ACC112 (cell line): ENCODE results near the gene MAP1B.

ENCODE experiments used
- H2AFZ ChIP-seq: fragments of 200-600 bp; sonication (generic); one replicate; pipeline ENCODE4 v1.6.0; 2017; ENCODE audit warnings: antibody characterized with exemption, low read length; ENCODE audit not compliant: unreplicated experiment
- H3K27ac ChIP-seq: fragments of 200-600 bp; sonication (generic); 2 replicates; pipeline ENCODE4 v1.5.1; 2014; ENCODE audit warnings: low read depth, mild to moderate bottlenecking, antibody characterized with exemption, low read length, moderate library complexity
- H3K27me3 ChIP-seq: fragments of 200-600 bp; sonication (generic); 2 replicates; pipeline ENCODE4 v1.6.1; 2014; ENCODE audit warnings: mild to moderate bottlenecking, antibody characterized with exemption, low read length, moderate library complexity, mixed read lengths; ENCODE audit not compliant: insufficient read depth
- H3K36me3 ChIP-seq: fragments of 200-600 bp; sonication (generic); 2 replicates; pipeline ENCODE4 v1.6.1; 2016; ENCODE audit warnings: mild to moderate bottlenecking, antibody characterized with exemption, low read length, moderate library complexity, mixed read lengths; ENCODE audit not compliant: insufficient read depth
- H3K4me1 ChIP-seq: fragments of 200-600 bp; sonication (generic); one replicate; pipeline ENCODE4 v1.6.1; 2016; ENCODE audit warnings: low read length, mixed read lengths; ENCODE audit not compliant: insufficient read depth, unreplicated experiment, control insufficient read depth
- H3K4me3 ChIP-seq: fragments of 200-600 bp; sonication (generic); 2 replicates; pipeline ENCODE4 v1.5.1; 2014; ENCODE audit warnings: mild to moderate bottlenecking, low read depth, low read length
- H3K79me2 ChIP-seq: fragments of 200-600 bp; sonication (generic); one replicate; pipeline ENCODE4 v1.6.0; 2016; ENCODE audit warnings: low read length; ENCODE audit not compliant: control insufficient read depth, unreplicated experiment, insufficient read depth

Gene MAP1B

GRCh38 chr5:72246954-72247442 lies 139.7 kb downstream of the MAP1B start:
- Histone ChIP-seq H3K4me3 (peak overlapping the region; percentile 62), H2AFZ (peak overlapping the region; percentile 23), H3K79me2 (peaks cover 45% of the 10 kb centered on the region), H3K27ac (peak overlapping the region; percentile 96), H3K27me3 (no peaks in the 10 kb centered on the region), H3K36me3 (no peaks in the 10 kb centered on the region), H3K4me1 (peaks cover 75% of the 10 kb centered on the region)

GRCh38 chr5:72248410-72248981 lies 141.2 kb downstream of the MAP1B start:
- Histone ChIP-seq H3K27ac (peak overlapping the region; percentile 96), H3K79me2 (peaks cover 36% of the 10 kb centered on the region)

GRCh38 chr5:72251386-72251785 lies 144.1 kb downstream of the MAP1B start:
- Histone ChIP-seq H3K79me2 (peaks cover 23% of the 10 kb centered on the region), H2AFZ (no peak overlapping the region), H3K27me3 (no peaks in the 10 kb centered on the region), H3K4me3 (no peak overlapping the region), H3K36me3 (no peaks in the 10 kb centered on the region; the same call in 1 of the 2 replicates), H3K27ac (peak overlapping the region; percentile 4; the same call in 1 of the 2 replicates), H3K4me1 (peaks cover 85% of the 10 kb centered on the region)

More at GRCh38 chr5:72248410-72248981, 141.2 kb downstream of the MAP1B start:
- Histone ChIP-seq H3K36me3 (no peaks in the 10 kb centered on the region), H2AFZ (no peak overlapping the region), H3K4me3 (peak overlapping the region; percentile 53; the same call in 1 of the 2 replicates), H3K4me1 (peaks cover 90% of the 10 kb centered on the region), H3K27me3 (no peaks in the 10 kb centered on the region)

GRCh38 chr5:72252008-72252407 lies 144.7 kb downstream of the MAP1B start:
- Histone ChIP-seq H3K4me3 (peak overlapping the region; percentile 6; the same call in 1 of the 2 replicates), H3K79me2 (peaks cover 21% of the 10 kb centered on the region), H3K36me3 (no peaks in the 10 kb centered on the region; the same call in 1 of the 2 replicates), H3K27ac (peak overlapping the region; percentile 75), H2AFZ (no peak overlapping the region), H3K4me1 (peaks cover 86% of the 10 kb centered on the region), H3K27me3 (no peaks in the 10 kb centered on the region)

GRCh38 chr5:72252574-72253155 lies 145.4 kb downstream of the MAP1B start:
- H2AFZ ChIP-seq, result no peak overlapping the region
- peaks cover 83% of the 10 kb centered on the region for H3K4me1 ChIP-seq
- no peaks in the 10 kb centered on the region; the same call in 1 of the 2 replicates for H3K36me3 ChIP-seq
- no peaks in the 10 kb centered on the region for H3K27me3 ChIP-seq
- peak overlapping the region; percentile 75 for H3K27ac ChIP-seq
- peak overlapping the region; percentile 6; the same call in 1 of the 2 replicates for H3K4me3 ChIP-seq
- H3K79me2 ChIP-seq, result peaks cover 24% of the 10 kb centered on the region

GRCh38 chr5:72255237-72255636 lies 148.0 kb downstream of the MAP1B start:
- peaks cover 67% of the 10 kb centered on the region for H3K4me1 ChIP-seq
- H3K27ac ChIP-seq, result no peak overlapping the region
- H2AFZ ChIP-seq, result no peak overlapping the region
- H3K79me2 ChIP-seq, result peaks cover 24% of the 10 kb centered on the region
- no peaks in the 10 kb centered on the region for H3K27me3 ChIP-seq
- H3K4me3 ChIP-seq, result no peak overlapping the region
- H3K36me3 ChIP-seq, result peaks cover 5% of the 10 kb centered on the region

- no peak overlapping the region for H2AFZ ChIP-seq
- no peaks in the 10 kb centered on the region for H3K27me3 ChIP-seq
- peak overlapping the region; percentile 80 for H3K27ac ChIP-seq
- peaks cover 62% of the 10 kb centered on the region for H3K4me1 ChIP-seq
- no peak overlapping the region for H3K4me3 ChIP-seq
- peaks cover 5% of the 10 kb centered on the region for H3K36me3 ChIP-seq
- peaks cover 24% of the 10 kb centered on the region for H3K79me2 ChIP-seq
These were observed 148.4 kb downstream of the MAP1B start for GRCh38 chr5:72255670-72256069.

- H3K79me2 ChIP-seq, result peaks cover 15% of the 10 kb centered on the region
These were observed 149.3 kb downstream of the MAP1B start for GRCh38 chr5:72256536-72256935.

More at GRCh38 chr5:72256536-72256935, 149.3 kb downstream of the MAP1B start:
- Histone ChIP-seq H3K36me3 (peaks cover 5% of the 10 kb centered on the region), H3K27me3 (no peaks in the 10 kb centered on the region), H2AFZ (no peak overlapping the region), H3K4me1 (peaks cover 54% of the 10 kb centered on the region), H3K27ac (peak overlapping the region; percentile 80), H3K4me3 (peak overlapping the region; percentile 41; the same call in 1 of the 2 replicates)
